ENCODE measurements around the gene WDR47. TPM values are rescaled to one million over a fixed set of nuclear protein-coding genes. Genes with fewer than 3 reads are reported as not detected.
"Not testable (repeated sequence)": the region's sequence is repeated elsewhere in the genome, so short reads cannot be mapped to it uniquely, and the experiment has no call there.

The WDR47 gene
- total and polyA plus RNA-seq, 4 donors, result 1.2 to 4.1 (median 2.5) TPM

DNA sequence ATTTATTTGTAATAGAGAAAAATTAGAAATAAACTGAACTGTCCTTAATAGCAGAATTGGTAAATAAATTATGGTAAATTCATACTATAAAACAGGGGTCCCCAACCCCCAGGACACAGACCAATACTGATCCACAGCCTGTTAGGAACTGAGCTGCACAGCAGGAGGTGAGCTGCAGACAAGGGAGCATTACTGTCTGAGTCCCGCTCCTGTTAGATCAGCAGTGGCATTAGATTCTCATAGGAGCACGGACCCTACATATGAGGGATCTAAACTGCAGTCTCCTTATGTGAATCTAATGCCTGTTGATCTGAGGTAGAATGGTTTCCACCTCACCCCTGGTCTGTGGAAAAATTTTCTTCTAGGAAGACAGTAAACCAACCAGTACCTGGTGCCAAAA lies 7.5 kb downstream of the WDR47 start:
- over 99% methylated on average over 2 of the region's 2 CpGs for WGBS
- Histone ChIP-seq H3K36me3 (ENCODE audit: control insufficient read depth in 4 of 4, insufficient read depth in 3 of 4, low read depth in 1 of 4, low read length in 3 of 4) (no peaks in the 10 kb centered on the region), H3K27me3 (ENCODE audit: control insufficient read depth in 4 of 4, insufficient read depth in 4 of 4, low read length in 3 of 4) (no peaks in the 10 kb centered on the region), H3K4me3 (ENCODE audit: low read depth in 1 of 3, low read length in 3 of 3) (no peak overlapping the region), H3K27ac (ENCODE audit: low read depth in 1 of 2, low read length in 2 of 2) (no peak overlapping the region), H3K4me1 (ENCODE audit: control insufficient read depth in 4 of 4, insufficient read depth in 4 of 4, low read length in 3 of 4) (no peaks in the 10 kb centered on the region), H3K9ac (ENCODE audit: low read depth in 1 of 2, low read length in 2 of 2) (no peak overlapping the region), H3K9me3 (ENCODE audit: control insufficient read depth in 4 of 4, low read length in 3 of 4) (no peaks in the 10 kb centered on the region)
- DNase-seq (ENCODE audit: low spot score), result no peak
- no peak for TF ChIP-seq SP1 (IDR thresholded peaks at IDR 0.05)
- TF ChIP-seq, protein P1, sequence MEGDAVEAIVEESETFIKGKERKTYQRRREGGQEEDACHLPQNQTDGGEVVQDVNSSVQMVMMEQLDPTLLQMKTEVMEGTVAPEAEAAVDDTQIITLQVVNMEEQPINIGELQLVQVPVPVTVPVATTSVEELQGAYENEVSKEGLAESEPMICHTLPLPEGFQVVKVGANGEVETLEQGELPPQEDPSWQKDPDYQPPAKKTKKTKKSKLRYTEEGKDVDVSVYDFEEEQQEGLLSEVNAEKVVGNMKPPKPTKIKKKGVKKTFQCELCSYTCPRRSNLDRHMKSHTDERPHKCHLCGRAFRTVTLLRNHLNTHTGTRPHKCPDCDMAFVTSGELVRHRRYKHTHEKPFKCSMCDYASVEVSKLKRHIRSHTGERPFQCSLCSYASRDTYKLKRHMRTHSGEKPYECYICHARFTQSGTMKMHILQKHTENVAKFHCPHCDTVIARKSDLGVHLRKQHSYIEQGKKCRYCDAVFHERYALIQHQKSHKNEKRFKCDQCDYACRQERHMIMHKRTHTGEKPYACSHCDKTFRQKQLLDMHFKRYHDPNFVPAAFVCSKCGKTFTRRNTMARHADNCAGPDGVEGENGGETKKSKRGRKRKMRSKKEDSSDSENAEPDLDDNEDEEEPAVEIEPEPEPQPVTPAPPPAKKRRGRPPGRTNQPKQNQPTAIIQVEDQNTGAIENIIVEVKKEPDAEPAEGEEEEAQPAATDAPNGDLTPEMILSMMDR (IDR thresholded peaks at IDR 0.05; ENCODE audit: low read depth, low read length, missing input control), result no peak
- no peak for TF ChIP-seq NR2F2 (IDR thresholded peaks at IDR 0.05)
- TF ChIP-seq HNF4G (IDR thresholded peaks at IDR 0.05), result no peak
- TF ChIP-seq, protein P2, sequence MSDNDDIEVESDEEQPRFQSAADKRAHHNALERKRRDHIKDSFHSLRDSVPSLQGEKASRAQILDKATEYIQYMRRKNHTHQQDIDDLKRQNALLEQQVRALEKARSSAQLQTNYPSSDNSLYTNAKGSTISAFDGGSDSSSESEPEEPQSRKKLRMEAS (IDR thresholded peaks at IDR 0.05), result no peak
- TF ChIP-seq RAD21 (IDR thresholded peaks at IDR 0.05), result no peak
- TF ChIP-seq JUND (IDR thresholded peaks at IDR 0.05), result no peak
- TF ChIP-seq TAF1 (conservative IDR thresholded peaks at IDR 0.05), result no peak
- TF ChIP-seq, protein P3, sequence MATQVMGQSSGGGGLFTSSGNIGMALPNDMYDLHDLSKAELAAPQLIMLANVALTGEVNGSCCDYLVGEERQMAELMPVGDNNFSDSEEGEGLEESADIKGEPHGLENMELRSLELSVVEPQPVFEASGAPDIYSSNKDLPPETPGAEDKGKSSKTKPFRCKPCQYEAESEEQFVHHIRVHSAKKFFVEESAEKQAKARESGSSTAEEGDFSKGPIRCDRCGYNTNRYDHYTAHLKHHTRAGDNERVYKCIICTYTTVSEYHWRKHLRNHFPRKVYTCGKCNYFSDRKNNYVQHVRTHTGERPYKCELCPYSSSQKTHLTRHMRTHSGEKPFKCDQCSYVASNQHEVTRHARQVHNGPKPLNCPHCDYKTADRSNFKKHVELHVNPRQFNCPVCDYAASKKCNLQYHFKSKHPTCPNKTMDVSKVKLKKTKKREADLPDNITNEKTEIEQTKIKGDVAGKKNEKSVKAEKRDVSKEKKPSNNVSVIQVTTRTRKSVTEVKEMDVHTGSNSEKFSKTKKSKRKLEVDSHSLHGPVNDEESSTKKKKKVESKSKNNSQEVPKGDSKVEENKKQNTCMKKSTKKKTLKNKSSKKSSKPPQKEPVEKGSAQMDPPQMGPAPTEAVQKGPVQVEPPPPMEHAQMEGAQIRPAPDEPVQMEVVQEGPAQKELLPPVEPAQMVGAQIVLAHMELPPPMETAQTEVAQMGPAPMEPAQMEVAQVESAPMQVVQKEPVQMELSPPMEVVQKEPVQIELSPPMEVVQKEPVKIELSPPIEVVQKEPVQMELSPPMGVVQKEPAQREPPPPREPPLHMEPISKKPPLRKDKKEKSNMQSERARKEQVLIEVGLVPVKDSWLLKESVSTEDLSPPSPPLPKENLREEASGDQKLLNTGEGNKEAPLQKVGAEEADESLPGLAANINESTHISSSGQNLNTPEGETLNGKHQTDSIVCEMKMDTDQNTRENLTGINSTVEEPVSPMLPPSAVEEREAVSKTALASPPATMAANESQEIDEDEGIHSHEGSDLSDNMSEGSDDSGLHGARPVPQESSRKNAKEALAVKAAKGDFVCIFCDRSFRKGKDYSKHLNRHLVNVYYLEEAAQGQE (IDR thresholded peaks at IDR 0.05), result no peak
- TF ChIP-seq, protein P4, sequence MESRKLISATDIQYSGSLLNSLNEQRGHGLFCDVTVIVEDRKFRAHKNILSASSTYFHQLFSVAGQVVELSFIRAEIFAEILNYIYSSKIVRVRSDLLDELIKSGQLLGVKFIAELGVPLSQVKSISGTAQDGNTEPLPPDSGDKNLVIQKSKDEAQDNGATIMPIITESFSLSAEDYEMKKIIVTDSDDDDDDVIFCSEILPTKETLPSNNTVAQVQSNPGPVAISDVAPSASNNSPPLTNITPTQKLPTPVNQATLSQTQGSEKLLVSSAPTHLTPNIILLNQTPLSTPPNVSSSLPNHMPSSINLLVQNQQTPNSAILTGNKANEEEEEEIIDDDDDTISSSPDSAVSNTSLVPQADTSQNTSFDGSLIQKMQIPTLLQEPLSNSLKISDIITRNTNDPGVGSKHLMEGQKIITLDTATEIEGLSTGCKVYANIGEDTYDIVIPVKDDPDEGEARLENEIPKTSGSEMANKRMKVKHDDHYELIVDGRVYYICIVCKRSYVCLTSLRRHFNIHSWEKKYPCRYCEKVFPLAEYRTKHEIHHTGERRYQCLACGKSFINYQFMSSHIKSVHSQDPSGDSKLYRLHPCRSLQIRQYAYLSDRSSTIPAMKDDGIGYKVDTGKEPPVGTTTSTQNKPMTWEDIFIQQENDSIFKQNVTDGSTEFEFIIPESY (IDR thresholded peaks at IDR 0.05), result no peak
- TF ChIP-seq, protein P5, sequence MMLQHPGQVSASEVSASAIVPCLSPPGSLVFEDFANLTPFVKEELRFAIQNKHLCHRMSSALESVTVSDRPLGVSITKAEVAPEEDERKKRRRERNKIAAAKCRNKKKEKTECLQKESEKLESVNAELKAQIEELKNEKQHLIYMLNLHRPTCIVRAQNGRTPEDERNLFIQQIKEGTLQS (IDR thresholded peaks at IDR 0.05), result no peak
- TF ChIP-seq GABPA (IDR thresholded peaks at IDR 0.05 in 1 of 2, conservative IDR thresholded peaks at IDR 0.05 in 1 of 2), result no peak

DNA sequence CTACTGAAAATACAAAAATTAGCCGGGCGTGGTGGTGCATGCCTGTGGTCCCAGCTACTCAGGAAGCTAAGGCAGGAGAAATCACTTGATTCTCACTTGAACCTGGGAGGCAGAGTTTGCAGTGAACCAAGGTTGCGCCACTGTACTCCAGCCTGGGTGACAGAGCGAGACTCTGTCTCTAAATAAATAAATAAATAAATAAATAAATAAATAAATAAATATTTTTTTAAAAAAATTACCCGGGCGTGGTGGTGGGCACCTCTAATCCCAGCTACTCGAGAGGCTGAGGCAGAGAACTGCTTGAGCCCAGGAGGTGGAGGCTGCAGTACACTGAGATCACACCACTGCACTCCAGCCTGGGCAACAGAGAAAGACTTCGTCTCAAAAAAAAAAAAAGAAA lies 12.4 kb downstream of the WDR47 start:
- H3K36me3 ChIP-seq (ENCODE audit: control insufficient read depth in 4 of 4, insufficient read depth in 3 of 4, low read depth in 1 of 4, low read length in 3 of 4); DNase-seq (ENCODE audit: low spot score); H3K9me3 ChIP-seq (ENCODE audit: control insufficient read depth in 4 of 4, low read length in 3 of 4); H3K27ac ChIP-seq (ENCODE audit: low read depth in 1 of 2, low read length in 2 of 2); H3K4me1 ChIP-seq (ENCODE audit: control insufficient read depth in 4 of 4, insufficient read depth in 4 of 4, low read length in 3 of 4); H3K9ac ChIP-seq (ENCODE audit: low read depth in 1 of 2, low read length in 2 of 2); H3K27me3 ChIP-seq (ENCODE audit: control insufficient read depth in 4 of 4, insufficient read depth in 4 of 4, low read length in 3 of 4); H3K4me3 ChIP-seq (ENCODE audit: low read depth in 1 of 3, low read length in 3 of 3): not testable (repeated sequence)
- 96% methylated on average over 8 of the region's 8 CpGs for WGBS
